DOHH2 (cell line): ENCODE results near the gene PRDM16.

ENCODE experiments used
- H3F3A ChIP-seq: fragments of 200-600 bp; sonication (generic), shearing (Covaris generic); 2 replicates; pipeline ENCODE4 v1.6.0; 2016; ENCODE audit warnings: antibody characterized with exemption, mild to moderate bottlenecking; ENCODE audit not compliant: control insufficient read depth, insufficient read depth
- H3K27ac ChIP-seq: fragments of 200-600 bp; sonication (generic); 2 replicates; pipeline ENCODE4 v1.5.1; 2014; ENCODE audit warnings: low read depth, mild to moderate bottlenecking, low read length, moderate library complexity
- H3K27me3 ChIP-seq: fragments of 200-600 bp; sonication (generic); 2 replicates; pipeline ENCODE4 v1.6.1; 2014; ENCODE audit warnings: mild to moderate bottlenecking, low read length, mixed read lengths; ENCODE audit not compliant: control insufficient read depth
- H3K36me3 ChIP-seq: fragments of 200-600 bp; sonication (generic); 2 replicates; pipeline ENCODE4 v1.6.1; 2014; ENCODE audit warnings: mild to moderate bottlenecking, low read length, moderate library complexity, mixed read lengths; ENCODE audit not compliant: control insufficient read depth
- H3K4me1 ChIP-seq: fragments of 200-600 bp; sonication (generic); 2 replicates; pipeline ENCODE4 v1.6.1; 2014; ENCODE audit warnings: mild to moderate bottlenecking, low read length, mixed read lengths; ENCODE audit not compliant: control insufficient read depth
- H3K4me2 ChIP-seq: fragments of 200-600 bp; sonication (generic); 2 replicates; pipeline ENCODE4 v1.6.0; 2014; ENCODE audit warnings: mild to moderate bottlenecking, low read length, moderate library complexity
- H3K4me3 ChIP-seq: fragments of 200-600 bp; sonication (generic); 2 replicates; pipeline ENCODE4 v1.5.1; 2014; ENCODE audit warnings: mild to moderate bottlenecking, low read length, mixed read lengths
- H3K79me2 ChIP-seq: fragments of 200-600 bp; sonication (generic); 2 replicates; pipeline ENCODE4 v1.6.1; 2014; ENCODE audit warnings: mild to moderate bottlenecking, low read length, mixed read lengths; ENCODE audit not compliant: control insufficient read depth
- H3K9me2 ChIP-seq: fragments of 200-600 bp; sonication (generic); replicated peaks from 2 replicates; pipeline ENCODE4 v1.6.1; 2014; ENCODE audit warnings: mild to moderate bottlenecking, low read length, mixed read lengths; ENCODE audit not compliant: control insufficient read depth
- H3K9me3 ChIP-seq: fragments of 200-600 bp; sonication (generic); 2 replicates; pipeline ENCODE4 v1.6.1; 2014; ENCODE audit warnings: antibody characterized with exemption, low read length, mixed read lengths; ENCODE audit not compliant: control insufficient read depth, insufficient read depth
- H4K20me1 ChIP-seq: fragments of 200-600 bp; sonication (generic); 2 replicates; pipeline ENCODE4 v1.6.0; 2014; ENCODE audit warnings: low read depth, mild to moderate bottlenecking, antibody characterized with exemption, low read length, moderate library complexity; ENCODE audit not compliant: control insufficient read depth, insufficient read depth
- CTCF ChIP-seq: fragments of 200-600 bp; sonication (generic); IDR thresholded peaks from one replicate; pipeline ENCODE4 v1.5.1; 2014; ENCODE audit warnings: antibody characterized with exemption, mild to moderate bottlenecking, low read depth, low read length; ENCODE audit not compliant: poor library complexity, severe bottlenecking
- EZH2phosphoT487 ChIP-seq: fragments of 200-600 bp; sonication (generic); IDR thresholded peaks from 2 replicates; pipeline ENCODE4 v1.6.1; 2017; ENCODE audit warnings: borderline replicate concordance, mild to moderate bottlenecking, antibody characterized with exemption, low read length, moderate library complexity, mixed read lengths

PRDM16 gene

GRCh38 chr1:3065797-3066196, 3.2 kb upstream of the PRDM16 start:
- peaks cover 8% of the 10 kb centered on the region; the same call in 1 of the 2 replicates for H3K9me3 ChIP-seq
- H3K9me2 ChIP-seq = no peaks in the 10 kb centered on the region
- H3K27me3 ChIP-seq = no peaks in the 10 kb centered on the region
- no peaks in the 10 kb centered on the region for H3F3A ChIP-seq
- no peak overlapping the region for H3K4me2 ChIP-seq
- H3K4me3 ChIP-seq = no peak overlapping the region
- no peaks in the 10 kb centered on the region for H3K79me2 ChIP-seq
- TF ChIP-seq CTCF (no peak), EZH2phosphoT487 (no peak)
- no peaks in the 10 kb centered on the region for H3K4me1 ChIP-seq
- no peaks in the 10 kb centered on the region for H4K20me1 ChIP-seq
- no peaks in the 10 kb centered on the region for H3K36me3 ChIP-seq
- H3K27ac ChIP-seq = no peak overlapping the region

GRCh38 chr1:3066250-3066711, 2.7 kb upstream of the PRDM16 start:
- no peaks in the 10 kb centered on the region for H4K20me1 ChIP-seq
- no peaks in the 10 kb centered on the region for H3F3A ChIP-seq
- no peak overlapping the region for H3K4me3 ChIP-seq
- H3K27me3 ChIP-seq = no peaks in the 10 kb centered on the region
- no peaks in the 10 kb centered on the region for H3K9me2 ChIP-seq
- H3K36me3 ChIP-seq = no peaks in the 10 kb centered on the region
- no peaks in the 10 kb centered on the region for H3K4me1 ChIP-seq
- peaks cover 9% of the 10 kb centered on the region; the same call in 1 of the 2 replicates for H3K9me3 ChIP-seq
- no peak overlapping the region for H3K4me2 ChIP-seq
- H3K27ac ChIP-seq = no peak overlapping the region
- TF ChIP-seq EZH2phosphoT487 = no peak
- no peak for TF ChIP-seq CTCF
- no peaks in the 10 kb centered on the region for H3K79me2 ChIP-seq

GRCh38 chr1:3066826-3067225, 2.2 kb upstream of the PRDM16 start:
- Histone ChIP-seq H3K9me2 (no peaks in the 10 kb centered on the region), H3F3A (no peaks in the 10 kb centered on the region), H3K4me3 (no peak overlapping the region), H4K20me1 (no peaks in the 10 kb centered on the region), H3K36me3 (no peaks in the 10 kb centered on the region), H3K4me2 (no peak overlapping the region), H3K4me1 (no peaks in the 10 kb centered on the region), H3K79me2 (no peaks in the 10 kb centered on the region), H3K27me3 (no peaks in the 10 kb centered on the region), H3K9me3 (peaks cover 11% of the 10 kb centered on the region; the same call in 1 of the 2 replicates), H3K27ac (no peak overlapping the region)
- TF ChIP-seq CTCF (no peak), EZH2phosphoT487 (no peak)

GRCh38 chr1:3067301-3067670, 1.7 kb upstream of the PRDM16 start:
- H3K27me3 ChIP-seq = no peaks in the 10 kb centered on the region
- TF ChIP-seq EZH2phosphoT487 (no peak), CTCF (no peak)
- H3K4me3 ChIP-seq = no peak overlapping the region
- no peaks in the 10 kb centered on the region for H3K4me1 ChIP-seq
- H3K4me2 ChIP-seq = no peak overlapping the region
- H3K79me2 ChIP-seq = no peaks in the 10 kb centered on the region
- no peak overlapping the region for H3K27ac ChIP-seq
- H3K36me3 ChIP-seq = no peaks in the 10 kb centered on the region
- no peaks in the 10 kb centered on the region for H3F3A ChIP-seq
- no peaks in the 10 kb centered on the region for H3K9me2 ChIP-seq
- peaks cover 11% of the 10 kb centered on the region; the same call in 1 of the 2 replicates for H3K9me3 ChIP-seq
- H4K20me1 ChIP-seq = no peaks in the 10 kb centered on the region
